ENCODE results near the gene CKMT2.
A peak's percentile ranks its signal among the peaks of the same experiment; 100 is the strongest.
"Not testable (repeated sequence)": the region's sequence is repeated elsewhere in the genome, so short reads cannot be mapped to it uniquely, and the experiment has no call there.

The CKMT2 gene

DNA sequence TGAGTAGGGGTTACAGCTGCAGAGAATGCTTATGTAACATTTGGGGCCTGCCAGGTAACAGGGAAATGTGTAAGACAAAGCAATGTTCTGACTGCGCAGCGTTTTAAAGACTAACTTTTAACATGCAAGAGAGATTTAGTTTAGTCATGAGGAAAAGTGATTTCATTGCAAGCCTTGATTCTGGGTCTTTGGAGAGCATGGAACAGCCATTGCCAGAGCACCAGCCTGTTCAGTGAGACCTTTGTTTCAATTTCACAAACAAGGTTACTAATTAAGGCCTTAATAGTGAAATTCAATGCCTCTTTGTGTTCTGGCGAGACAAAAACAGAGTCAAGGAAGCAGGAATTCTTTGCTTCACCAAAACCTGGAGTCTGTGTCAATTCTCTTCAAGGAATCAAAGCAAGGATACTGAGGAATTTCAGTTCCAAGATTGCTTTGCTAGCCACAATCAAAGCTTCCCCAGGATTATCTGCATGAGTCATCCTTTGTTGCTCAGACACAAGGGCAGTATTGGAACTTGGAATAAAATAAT, 14.4 kb downstream of the CKMT2 start:
- no peaks in the 10 kb centered on the region for H3K9me3 ChIP-seq (ENCODE audit: control insufficient read depth, low read length)
- peak overlapping the region; percentile 86 for H3K27ac ChIP-seq (ENCODE audit: low read depth, low read length, severe bottlenecking)
- WGBS, 2 experiments (ENCODE audit: insufficient coverage in 2 of 2), result 36 to 75% methylated on average over 1 to 3 of the region's 3 CpGs
- H3K36me3 ChIP-seq (ENCODE audit: control insufficient read depth, insufficient read depth, low read length), result peaks cover 9% of the 10 kb centered on the region
- H3K4me3 ChIP-seq (ENCODE audit: extremely low read depth, insufficient read depth, low read length, poor library complexity, severe bottlenecking), result no peak overlapping the region
- peaks cover 29% of the 10 kb centered on the region for H3K4me1 ChIP-seq (ENCODE audit: control insufficient read depth, insufficient read depth, low read length, poor library complexity, severe bottlenecking)

DNA sequence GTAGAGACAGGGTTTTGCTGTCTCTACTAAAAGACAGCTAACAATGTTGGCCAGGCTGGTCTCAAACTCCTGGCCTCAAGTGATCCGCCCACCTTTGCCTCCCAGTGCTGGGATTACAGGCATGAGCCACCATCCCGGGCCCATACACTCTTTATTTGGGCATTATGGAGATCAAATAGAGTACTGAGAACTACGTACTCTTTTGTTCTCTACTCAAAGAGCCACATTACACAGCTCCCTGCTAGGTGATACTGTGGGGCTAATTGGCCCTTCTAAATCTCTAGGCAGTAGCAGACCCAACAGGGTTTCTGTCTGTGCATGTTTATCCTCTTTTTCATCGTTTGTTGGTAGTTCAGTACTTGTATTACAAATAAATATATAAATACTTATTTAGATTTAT, 16.1 kb downstream of the CKMT2 start:
- Histone ChIP-seq H3K27ac (ENCODE audit: low read depth, low read length, severe bottlenecking) (no peak overlapping the region), H3K4me3 (ENCODE audit: extremely low read depth, insufficient read depth, low read length, poor library complexity, severe bottlenecking) (no peak overlapping the region), H3K9me3 (ENCODE audit: control insufficient read depth, low read length) (no peaks in the 10 kb centered on the region), H3K4me1 (ENCODE audit: control insufficient read depth, insufficient read depth, low read length, poor library complexity, severe bottlenecking) (peaks cover 29% of the 10 kb centered on the region), H3K36me3 (ENCODE audit: control insufficient read depth, insufficient read depth, low read length) (peaks cover 9% of the 10 kb centered on the region)
- 90 to 100% methylated on average over 1 to 2 of the region's 4 CpGs for WGBS, 2 experiments (ENCODE audit: insufficient coverage in 2 of 2)

DNA sequence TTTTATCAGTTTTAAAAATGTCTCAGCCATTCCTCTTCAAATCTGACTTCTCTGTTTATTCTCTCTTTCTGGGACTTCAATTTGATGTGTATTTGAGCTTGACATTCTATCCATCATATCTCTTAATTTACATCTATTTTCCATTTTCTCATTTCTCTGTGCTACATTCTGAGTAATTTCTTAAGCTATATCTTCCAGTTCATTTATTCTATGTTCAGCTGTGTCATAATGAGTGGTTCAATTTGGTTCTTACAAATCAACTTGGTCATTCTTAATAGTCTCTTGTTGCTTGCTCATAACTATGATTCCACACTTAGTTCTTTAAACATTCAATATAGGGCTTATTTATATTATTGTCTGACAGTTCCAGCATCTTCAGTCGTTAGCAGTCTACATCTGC, 16.9 kb downstream of the CKMT2 start:
- Histone ChIP-seq H3K36me3 (ENCODE audit: control insufficient read depth, insufficient read depth, low read length) (peaks cover 4% of the 10 kb centered on the region), H3K27ac (ENCODE audit: low read depth, low read length, severe bottlenecking) (no peak overlapping the region), H3K4me1 (ENCODE audit: control insufficient read depth, insufficient read depth, low read length, poor library complexity, severe bottlenecking) (peaks cover 29% of the 10 kb centered on the region), H3K9me3 (ENCODE audit: control insufficient read depth, low read length) (no peaks in the 10 kb centered on the region), H3K4me3 (ENCODE audit: extremely low read depth, insufficient read depth, low read length, poor library complexity, severe bottlenecking) (no peak overlapping the region)
- no CpG with 5 or more reads among the region's 1 CpG for WGBS, 2 experiments (ENCODE audit: insufficient coverage in 2 of 2)

DNA sequence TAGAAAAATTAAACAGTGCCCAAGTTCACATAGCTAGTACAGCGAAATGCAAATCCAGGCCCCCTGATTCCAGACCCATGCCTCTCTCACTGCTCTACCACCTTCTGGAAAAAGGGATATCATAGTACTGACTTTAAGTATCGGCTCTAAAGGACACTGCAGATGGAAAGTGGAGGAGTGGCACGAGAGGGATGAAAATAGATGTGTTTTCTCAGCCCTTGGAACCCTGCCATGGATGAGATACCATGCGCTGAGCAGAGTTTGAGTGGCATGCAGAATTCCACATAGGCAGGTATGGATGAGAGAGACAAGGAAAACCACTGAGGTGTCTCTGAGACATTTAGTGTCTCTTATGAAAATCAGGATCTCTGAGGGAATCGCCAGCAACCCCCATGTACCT, 18.8 kb downstream of the CKMT2 start:
- 86 to 100% methylated on average over 3 of the region's 5 CpGs for WGBS, 2 experiments (ENCODE audit: insufficient coverage in 2 of 2)
- Histone ChIP-seq H3K4me3 (ENCODE audit: extremely low read depth, insufficient read depth, low read length, poor library complexity, severe bottlenecking) (no peak overlapping the region), H3K9me3 (ENCODE audit: control insufficient read depth, low read length) (no peaks in the 10 kb centered on the region), H3K27ac (ENCODE audit: low read depth, low read length, severe bottlenecking) (no peak overlapping the region), H3K4me1 (ENCODE audit: control insufficient read depth, insufficient read depth, low read length, poor library complexity, severe bottlenecking) (peaks cover 16% of the 10 kb centered on the region), H3K36me3 (ENCODE audit: control insufficient read depth, insufficient read depth, low read length) (no peaks in the 10 kb centered on the region)

DNA sequence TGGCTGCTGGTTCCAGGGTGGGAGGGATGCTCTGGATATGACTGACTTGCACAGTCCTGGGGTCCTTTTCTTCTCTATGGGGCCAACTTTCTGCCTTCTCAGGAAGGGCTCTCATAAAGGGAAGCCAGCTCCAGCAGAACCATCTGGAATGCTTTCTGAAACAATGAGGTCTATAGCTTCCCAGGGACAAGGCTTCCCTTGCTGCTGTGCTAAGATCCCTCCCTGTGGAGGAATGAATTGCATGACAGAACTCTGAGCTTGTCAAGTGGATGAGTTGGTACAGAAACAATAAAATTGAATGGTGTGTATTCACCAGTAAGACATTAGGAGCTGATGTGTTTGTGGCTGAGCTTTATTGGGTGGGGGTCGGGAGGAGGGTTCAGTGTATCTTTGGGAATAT, 19.8 kb downstream of the CKMT2 start:
- WGBS, 2 experiments (ENCODE audit: insufficient coverage in 2 of 2), result no CpG with 5 or more reads among the region's 1 CpG
- Histone ChIP-seq H3K36me3 (ENCODE audit: control insufficient read depth, insufficient read depth, low read length) (no peaks in the 10 kb centered on the region), H3K4me3 (ENCODE audit: extremely low read depth, insufficient read depth, low read length, poor library complexity, severe bottlenecking) (no peak overlapping the region), H3K4me1 (ENCODE audit: control insufficient read depth, insufficient read depth, low read length, poor library complexity, severe bottlenecking) (peaks cover 10% of the 10 kb centered on the region), H3K9me3 (ENCODE audit: control insufficient read depth, low read length) (no peaks in the 10 kb centered on the region), H3K27ac (ENCODE audit: low read depth, low read length, severe bottlenecking) (no peak overlapping the region)

DNA sequence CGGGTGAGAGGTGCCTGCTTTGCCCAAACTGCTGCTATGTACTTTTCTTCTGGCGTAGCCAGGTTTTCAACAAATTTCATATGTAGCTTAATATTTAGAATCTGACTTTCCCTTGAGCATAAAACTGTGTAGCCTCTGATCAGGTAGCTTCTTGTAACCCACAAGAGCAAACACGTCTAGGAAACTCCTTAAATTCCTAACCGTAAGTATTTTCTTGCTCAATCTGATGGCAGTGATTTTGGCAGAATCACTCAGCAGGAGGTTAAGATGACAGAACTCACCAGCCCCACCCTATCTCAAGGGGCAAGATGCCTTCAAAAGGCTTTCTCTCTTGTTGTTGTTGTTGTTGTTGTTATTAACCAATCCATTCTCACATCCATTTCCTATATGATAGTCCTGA, 20.8 kb downstream of the CKMT2 start:
- H3K4me1 ChIP-seq (ENCODE audit: control insufficient read depth, insufficient read depth, low read length, poor library complexity, severe bottlenecking), result peaks cover 2% of the 10 kb centered on the region
- H3K36me3 ChIP-seq (ENCODE audit: control insufficient read depth, insufficient read depth, low read length), result no peaks in the 10 kb centered on the region
- no peaks in the 10 kb centered on the region for H3K9me3 ChIP-seq (ENCODE audit: control insufficient read depth, low read length)
- H3K4me3 ChIP-seq (ENCODE audit: extremely low read depth, insufficient read depth, low read length, poor library complexity, severe bottlenecking), result no peak overlapping the region
- 90 to 95% methylated on average over 2 to 4 of the region's 4 CpGs for WGBS, 2 experiments (ENCODE audit: insufficient coverage in 2 of 2)
- no peak overlapping the region for H3K27ac ChIP-seq (ENCODE audit: low read depth, low read length, severe bottlenecking)

DNA sequence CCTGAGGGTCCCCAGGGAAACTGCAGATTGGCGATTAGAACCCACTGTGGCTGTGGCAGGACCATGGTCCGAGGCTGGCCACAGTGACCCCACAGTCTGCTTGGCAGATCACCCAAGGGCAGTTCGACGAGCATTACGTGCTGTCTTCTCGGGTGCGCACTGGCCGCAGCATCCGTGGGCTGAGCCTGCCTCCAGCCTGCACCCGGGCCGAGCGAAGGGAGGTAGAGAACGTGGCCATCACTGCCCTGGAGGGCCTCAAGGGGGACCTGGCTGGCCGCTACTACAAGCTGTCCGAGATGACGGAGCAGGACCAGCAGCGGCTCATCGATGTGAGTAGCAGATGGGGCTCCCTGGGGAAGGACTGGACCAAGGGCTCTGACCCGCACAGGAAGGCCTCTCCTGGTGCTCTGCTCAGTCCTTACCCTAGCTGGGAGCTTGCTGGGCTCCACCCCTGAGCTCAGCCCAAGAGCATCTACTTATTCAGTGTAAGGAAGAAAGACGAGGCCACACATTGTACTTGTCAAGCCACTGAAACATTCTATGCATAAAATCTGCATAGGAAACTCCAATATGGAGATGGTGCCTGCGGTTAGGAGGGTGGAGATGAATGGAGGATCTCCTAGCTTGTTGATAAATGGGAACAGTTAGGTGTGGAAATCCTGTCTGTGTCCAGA, 21.9 kb downstream of the CKMT2 start:
- Histone ChIP-seq H3K4me3 (ENCODE audit: extremely low read depth, insufficient read depth, low read length, poor library complexity, severe bottlenecking) (no peak overlapping the region), H3K27ac (ENCODE audit: low read depth, low read length, severe bottlenecking) (no peak overlapping the region), H3K36me3 (ENCODE audit: control insufficient read depth, insufficient read depth, low read length) (no peaks in the 10 kb centered on the region), H3K9me3 (ENCODE audit: control insufficient read depth, low read length) (peaks cover 1% of the 10 kb centered on the region), H3K4me1 (ENCODE audit: control insufficient read depth, insufficient read depth, low read length, poor library complexity, severe bottlenecking) (no peaks in the 10 kb centered on the region)
- 92 to 97% methylated on average over 19 to 20 of the region's 21 CpGs for WGBS, 2 experiments (ENCODE audit: insufficient coverage in 2 of 2)

DNA sequence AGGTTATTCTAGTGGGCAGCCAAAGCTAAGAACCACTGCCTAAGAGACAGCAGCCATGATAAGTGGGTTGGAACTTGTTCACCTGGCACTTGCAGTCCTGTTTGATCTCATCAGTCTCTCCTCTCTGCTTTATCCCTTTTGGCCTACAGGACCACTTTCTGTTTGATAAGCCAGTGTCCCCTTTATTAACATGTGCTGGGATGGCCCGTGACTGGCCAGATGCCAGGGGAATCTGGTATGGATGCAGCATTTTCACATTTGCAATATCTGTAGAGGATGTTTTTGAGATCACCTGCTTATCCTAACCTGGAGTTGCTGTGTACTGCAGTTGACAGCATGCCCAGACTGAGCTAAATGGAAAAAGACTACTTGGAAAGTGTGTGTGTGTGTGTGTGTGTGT, 23.6 kb downstream of the CKMT2 start:
- Histone ChIP-seq H3K36me3 (ENCODE audit: control insufficient read depth, insufficient read depth, low read length) (no peaks in the 10 kb centered on the region), H3K4me1 (ENCODE audit: control insufficient read depth, insufficient read depth, low read length, poor library complexity, severe bottlenecking) (no peaks in the 10 kb centered on the region)
- WGBS, 2 experiments (ENCODE audit: insufficient coverage in 2 of 2), result no CpG with 5 or more reads among the region's 1 CpG

DNA sequence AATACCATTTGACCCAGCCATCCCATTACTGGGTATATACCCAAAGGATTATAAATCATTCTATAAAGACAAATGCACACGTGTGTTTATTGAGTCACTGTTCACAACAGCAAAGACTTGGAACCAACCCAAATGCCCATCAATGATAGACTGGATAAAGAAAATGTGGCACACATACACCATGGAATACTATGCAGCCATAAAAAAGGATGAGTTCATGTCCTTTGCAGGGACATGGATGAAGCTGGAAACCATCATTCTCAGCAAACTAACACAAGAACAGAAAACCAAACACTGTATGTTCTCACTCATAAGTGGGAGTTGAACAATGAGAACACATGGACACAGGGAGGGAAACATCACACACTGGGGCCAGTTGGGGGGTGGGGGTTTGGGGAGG, 29.7 kb downstream of the CKMT2 start:
- not testable (repeated sequence) for H3K4me1 ChIP-seq (ENCODE audit: control insufficient read depth, insufficient read depth, low read length, poor library complexity, severe bottlenecking); H3K4me3 ChIP-seq (ENCODE audit: extremely low read depth, insufficient read depth, low read length, poor library complexity, severe bottlenecking); H3K27ac ChIP-seq (ENCODE audit: low read depth, low read length, severe bottlenecking); H3K36me3 ChIP-seq (ENCODE audit: control insufficient read depth, insufficient read depth, low read length); H3K9me3 ChIP-seq (ENCODE audit: control insufficient read depth, low read length)
- WGBS, 2 experiments (ENCODE audit: insufficient coverage in 2 of 2), result no CpG with 5 or more reads among the region's 1 CpG

More for the DNA sequence above, 23.6 kb downstream of the CKMT2 start:
- peaks cover 2% of the 10 kb centered on the region for H3K9me3 ChIP-seq (ENCODE audit: control insufficient read depth, low read length)
- no peak overlapping the region for H3K4me3 ChIP-seq (ENCODE audit: extremely low read depth, insufficient read depth, low read length, poor library complexity, severe bottlenecking)
- H3K27ac ChIP-seq (ENCODE audit: low read depth, low read length, severe bottlenecking), result no peak overlapping the region

DNA sequence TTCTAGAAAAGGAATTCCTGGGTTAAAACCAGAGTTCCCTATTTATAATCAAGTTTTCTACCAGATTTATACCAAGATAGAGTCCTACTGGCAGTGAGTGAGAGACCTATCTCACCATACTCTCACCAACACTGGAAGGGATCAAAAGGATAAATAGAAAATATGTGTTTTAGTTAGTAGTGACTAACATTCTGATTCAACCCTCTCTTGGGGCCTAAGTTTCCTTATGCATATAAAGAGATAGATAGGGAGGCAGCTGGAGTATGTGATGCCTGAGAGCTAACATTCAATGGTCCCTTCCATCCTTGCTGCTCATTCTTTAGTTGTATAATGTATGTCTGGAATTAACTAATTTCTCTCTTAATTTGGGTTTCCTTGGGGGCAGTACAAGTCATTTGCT, 32.0 kb downstream of the CKMT2 start:
- no peaks in the 10 kb centered on the region for H3K36me3 ChIP-seq (ENCODE audit: control insufficient read depth, insufficient read depth, low read length)
- H3K9me3 ChIP-seq (ENCODE audit: control insufficient read depth, low read length), result peaks cover under 1% of the 10 kb centered on the region
- no peak overlapping the region for H3K27ac ChIP-seq (ENCODE audit: low read depth, low read length, severe bottlenecking)
- H3K4me3 ChIP-seq (ENCODE audit: extremely low read depth, insufficient read depth, low read length, poor library complexity, severe bottlenecking), result no peak overlapping the region
- H3K4me1 ChIP-seq (ENCODE audit: control insufficient read depth, insufficient read depth, low read length, poor library complexity, severe bottlenecking), result peaks cover 13% of the 10 kb centered on the region

DNA sequence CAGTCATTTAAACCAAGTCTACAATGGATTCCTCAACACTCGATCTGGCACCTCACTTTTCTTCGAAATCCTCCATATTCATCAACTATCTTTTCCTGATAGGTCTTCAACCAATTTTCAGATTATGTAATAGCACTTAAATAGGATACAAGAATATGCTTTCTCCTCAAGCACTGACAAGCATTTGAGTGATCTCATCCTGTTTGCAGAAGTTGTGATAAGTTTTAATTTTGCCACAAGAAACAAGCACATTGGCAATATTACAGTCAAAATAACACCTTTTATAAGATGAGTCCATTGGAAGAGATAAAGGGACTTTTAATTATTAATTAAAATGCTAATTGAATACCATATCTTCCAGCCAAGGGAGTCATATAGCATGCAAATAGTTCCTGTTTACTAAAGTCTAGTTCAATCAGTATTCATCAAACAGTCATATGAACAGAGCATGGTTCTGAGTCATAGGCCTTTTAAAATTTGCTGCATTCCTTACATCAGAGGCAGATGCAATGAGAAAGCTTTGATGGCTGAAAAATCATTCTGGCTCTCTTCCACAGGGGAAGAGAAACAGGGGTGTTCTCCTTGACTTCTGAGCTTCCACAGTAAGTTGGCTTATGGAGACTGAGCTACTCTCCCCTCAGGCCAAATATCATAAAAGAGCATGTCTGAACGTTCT, 35.5 kb downstream of the CKMT2 start:
- peak overlapping the region; percentile 20 for H3K27ac ChIP-seq (ENCODE audit: low read depth, low read length, severe bottlenecking)
- no peak overlapping the region for H3K4me3 ChIP-seq (ENCODE audit: extremely low read depth, insufficient read depth, low read length, poor library complexity, severe bottlenecking)
- no peaks in the 10 kb centered on the region for H3K9me3 ChIP-seq (ENCODE audit: control insufficient read depth, low read length)
- 79 to 81% methylated on average over 2 to 3 of the region's 3 CpGs for WGBS, 2 experiments (ENCODE audit: insufficient coverage in 2 of 2)
- H3K4me1 ChIP-seq (ENCODE audit: control insufficient read depth, insufficient read depth, low read length, poor library complexity, severe bottlenecking), result peaks cover 13% of the 10 kb centered on the region
- no peaks in the 10 kb centered on the region for H3K36me3 ChIP-seq (ENCODE audit: control insufficient read depth, insufficient read depth, low read length)

All from mesodermal cell (in vitro differentiated cells).